ENCODE results near the gene NTRK1.
A peak's percentile ranks its signal among the peaks of the same experiment; 100 is the strongest.

The NTRK1 gene

GRCh38 chr1:156883919-156884318, 23.3 kb downstream of the NTRK1 start:
- no peak for ATAC-seq
- no peak for TF ChIP-seq CSRNP3 (CRISPR knock-in tag; IDR thresholded peaks at IDR 0.05)
- TF ChIP-seq ZNF70 (CRISPR knock-in tag; IDR thresholded peaks at IDR 0.05): no peak
- no peak for TF ChIP-seq GLIS3 (CRISPR knock-in tag; IDR thresholded peaks at IDR 0.05)
- no peak for TF ChIP-seq PATZ1 (CRISPR knock-in tag; IDR thresholded peaks at IDR 0.05; ENCODE audit: borderline replicate concordance)
- no peak for TF ChIP-seq POU6F1 (CRISPR knock-in tag; IDR thresholded peaks at IDR 0.05; ENCODE audit: borderline replicate concordance, low read depth)
- no peak for TF ChIP-seq TCF4 (CRISPR knock-in tag; IDR thresholded peaks at IDR 0.05; ENCODE audit: borderline replicate concordance)

- TF ChIP-seq CSRNP3 (CRISPR knock-in tag; IDR thresholded peaks at IDR 0.05): no peak
- peak; percentile 6; the same call in 2 of the 3 replicates for ATAC-seq
Observed at GRCh38 chr1:156884560-156885184, 24.0 kb downstream of the NTRK1 start.

- TF ChIP-seq TSHZ2 (CRISPR knock-in tag; IDR thresholded peaks at IDR 0.05) (no peak), OSR1 (CRISPR knock-in tag; IDR thresholded peaks at IDR 0.05) (no peak), CREB5 (CRISPR knock-in tag; IDR thresholded peaks at IDR 0.05; ENCODE audit: low read depth) (no peak), ESRRG (CRISPR knock-in tag; IDR thresholded peaks at IDR 0.05) (no peak), BACH2 (CRISPR knock-in tag; IDR thresholded peaks at IDR 0.05; ENCODE audit: borderline replicate concordance) (no peak), CSDC2 (CRISPR knock-in tag; IDR thresholded peaks at IDR 0.05) (no peak), ZC3H10 (CRISPR knock-in tag; IDR thresholded peaks at IDR 0.05) (no peak), ZNF8 (CRISPR knock-in tag; IDR thresholded peaks at IDR 0.05) (no peak), ZFP3 (CRISPR knock-in tag; IDR thresholded peaks at IDR 0.05) (no peak), PATZ1 (CRISPR knock-in tag; IDR thresholded peaks at IDR 0.05; ENCODE audit: borderline replicate concordance) (no peak)
- no peak for ATAC-seq
Observed at GRCh38 chr1:156885314-156885713, 24.6 kb downstream of the NTRK1 start.

Measured in SK-N-SH treated with all-trans-retinoic acid at 6 μM for 48 hours (cell line).